IPS-NIHi7 (cell line): ENCODE measurements around the gene STRN3.
"Not testable (repeated sequence)": the region's sequence is repeated elsewhere in the genome, so short reads cannot be mapped to it uniquely, and the experiment has no call there.

ENCODE experiments used
- DNase-seq: peaks from one replicate; pipeline ENCODE4 v3.0.0; 2012; ENCODE audit warnings: mixed read lengths; ENCODE audit errors: extremely low spot score

STRN3 gene

DNA sequence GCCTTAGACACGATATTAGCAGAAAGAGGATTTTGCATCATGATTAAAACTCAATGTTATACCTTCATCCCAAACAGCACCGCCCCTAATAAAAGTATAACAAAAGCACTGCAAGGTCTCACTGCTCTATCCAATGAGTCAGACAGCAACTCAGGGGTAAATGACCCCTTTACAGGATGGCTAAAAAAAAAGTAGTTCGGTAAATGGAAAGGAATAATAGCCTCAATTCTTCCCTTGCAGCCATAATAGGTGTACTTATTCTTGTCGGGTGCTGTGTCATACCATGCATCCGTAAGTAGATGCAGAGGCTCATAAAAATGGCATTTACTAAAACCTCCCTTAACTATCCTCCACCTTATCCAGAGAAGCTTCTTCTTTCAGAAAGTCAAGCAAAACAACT, 54.6 kb downstream of the STRN3 start:
- no peak for DNase-seq

DNA sequence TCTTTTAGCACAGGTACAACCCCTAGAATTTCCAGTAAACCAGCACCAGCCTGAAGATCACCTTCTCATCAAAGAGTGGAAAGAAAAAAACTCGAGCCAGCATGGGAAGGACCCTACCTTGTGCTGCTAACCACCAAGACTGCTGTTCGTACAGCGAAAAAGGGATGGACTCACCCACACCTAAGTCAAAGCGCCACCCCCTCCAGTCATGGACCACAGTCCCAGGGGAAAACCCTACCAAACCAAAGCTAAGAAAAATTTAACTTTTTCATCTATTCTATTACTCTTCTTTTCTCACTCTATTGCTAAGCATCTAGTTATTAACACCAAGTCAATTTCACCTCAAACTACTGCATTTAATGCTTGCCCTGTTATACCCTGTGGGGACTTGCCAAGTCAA, 56.4 kb downstream of the STRN3 start:
- DNase-seq, result not testable (repeated sequence)

DNA sequence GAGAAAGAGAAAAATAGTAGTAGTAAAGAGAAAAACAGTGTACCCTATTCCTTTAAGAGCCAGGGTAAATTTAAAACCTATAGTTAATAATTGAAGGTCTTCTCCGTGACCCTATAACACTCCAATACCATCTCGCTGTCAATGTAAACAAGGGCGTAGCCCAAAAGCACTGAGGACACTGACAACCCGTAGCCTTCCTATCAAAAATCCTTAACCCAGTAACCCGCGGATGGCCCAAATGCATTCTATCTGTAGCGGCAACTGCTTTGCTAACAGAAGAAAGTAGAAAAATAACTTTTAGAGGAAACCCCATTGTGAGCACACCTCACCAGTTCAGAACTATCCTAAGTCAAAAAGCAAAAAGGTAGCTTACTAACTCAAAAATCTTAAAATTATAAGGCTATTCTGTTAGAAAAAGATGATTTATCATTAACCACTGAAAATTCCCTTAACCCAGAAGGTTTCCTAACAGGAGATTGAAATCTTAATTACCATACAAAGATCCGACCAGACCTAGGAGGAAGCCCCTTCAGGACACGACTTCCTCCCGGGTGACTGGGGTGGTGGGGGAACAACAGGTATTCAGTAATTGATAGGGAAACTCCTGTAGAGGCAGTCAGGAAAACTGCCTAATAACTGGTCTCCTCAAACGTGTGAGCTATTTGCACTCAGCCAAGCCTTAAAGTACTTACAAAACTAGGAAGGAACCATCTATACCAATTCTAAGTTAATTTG, 58.6 kb downstream of the STRN3 start:
- DNase-seq, result not testable (repeated sequence)

DNA sequence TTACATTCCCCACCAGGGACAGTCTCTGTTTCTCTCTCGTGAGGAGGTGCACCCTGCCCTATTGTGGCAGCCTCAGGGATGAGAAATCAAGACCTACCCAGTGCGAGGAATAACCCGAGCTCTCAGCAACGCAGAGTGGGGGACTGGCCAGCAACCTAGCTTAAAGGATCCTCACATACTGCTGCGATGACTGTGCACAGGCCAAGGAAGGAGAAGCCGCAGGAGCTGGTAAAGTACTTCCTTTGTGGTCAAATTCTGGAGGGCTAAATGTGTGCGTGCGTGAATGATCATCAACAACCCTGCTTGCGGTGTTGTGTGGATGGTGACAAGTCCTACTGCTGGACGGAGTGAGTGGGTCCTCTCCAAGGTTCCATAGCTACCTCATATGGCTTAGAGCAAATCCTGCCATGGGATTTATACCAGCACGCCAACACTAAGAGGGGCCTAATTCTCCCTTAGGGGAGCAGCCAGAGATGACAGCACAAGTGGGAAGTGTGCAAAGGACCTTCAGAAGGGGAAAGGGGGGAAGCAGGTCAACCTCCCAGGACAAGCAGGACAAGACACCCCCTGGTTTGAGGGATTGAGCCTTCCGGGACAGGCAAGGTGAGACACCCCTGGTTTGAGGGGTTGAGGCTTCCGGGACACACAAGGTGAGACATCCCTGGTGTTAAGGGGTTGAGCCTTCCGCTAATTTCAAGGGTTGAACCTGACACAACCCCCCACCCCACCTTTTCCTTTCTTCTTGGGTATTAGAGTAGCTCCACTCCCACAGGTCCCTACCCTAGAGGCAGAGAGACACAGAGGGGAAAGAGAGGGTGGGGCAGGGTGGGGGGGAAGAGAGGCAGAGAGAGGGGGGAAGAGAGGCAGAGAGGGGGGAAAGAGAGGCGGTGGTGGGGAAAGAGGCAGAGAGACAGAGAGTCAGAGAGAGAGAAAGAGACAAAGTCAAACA, 59.5 kb downstream of the STRN3 start:
- DNase-seq, result no peak

DNA sequence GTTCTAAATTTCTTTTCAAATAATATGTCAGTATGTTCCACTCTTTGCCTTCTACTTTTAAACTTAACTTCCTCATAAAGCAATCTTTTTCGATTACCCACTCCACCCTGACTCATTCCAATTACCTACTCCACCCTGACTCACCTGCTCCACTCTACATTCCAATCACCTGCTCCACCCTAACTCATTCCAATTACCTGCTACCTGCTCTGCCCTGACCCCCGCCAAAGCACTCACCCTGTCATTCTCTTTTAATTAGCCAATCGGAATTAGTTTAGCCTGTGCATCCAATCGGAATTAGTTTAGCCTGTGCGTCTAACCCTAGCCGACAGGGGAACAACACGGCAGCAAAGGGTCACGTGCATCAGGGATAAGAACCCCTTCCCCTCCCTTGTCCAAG, 60.3 kb downstream of the STRN3 start:
- not testable (repeated sequence) for DNase-seq

DNA sequence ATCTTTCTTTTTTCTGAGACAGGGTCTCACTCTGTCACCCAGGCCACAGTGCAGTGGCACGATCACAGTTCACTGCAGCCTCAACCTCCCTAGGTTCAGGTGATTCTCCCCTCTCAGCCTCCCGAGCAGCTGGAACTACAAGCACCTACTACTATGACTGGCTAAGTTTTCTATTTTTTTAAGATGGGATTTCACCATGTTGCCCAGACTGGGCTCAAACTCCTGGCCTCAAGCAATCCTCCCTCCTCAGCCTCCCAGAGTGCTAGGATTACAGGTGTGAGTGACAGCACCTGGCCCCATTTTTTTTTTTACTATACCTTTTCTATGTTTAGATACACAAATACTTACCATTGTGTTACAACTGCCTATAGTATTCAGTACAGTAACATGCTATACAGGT, 63.6 kb downstream of the STRN3 start:
- DNase-seq, result not testable (repeated sequence)

DNA sequence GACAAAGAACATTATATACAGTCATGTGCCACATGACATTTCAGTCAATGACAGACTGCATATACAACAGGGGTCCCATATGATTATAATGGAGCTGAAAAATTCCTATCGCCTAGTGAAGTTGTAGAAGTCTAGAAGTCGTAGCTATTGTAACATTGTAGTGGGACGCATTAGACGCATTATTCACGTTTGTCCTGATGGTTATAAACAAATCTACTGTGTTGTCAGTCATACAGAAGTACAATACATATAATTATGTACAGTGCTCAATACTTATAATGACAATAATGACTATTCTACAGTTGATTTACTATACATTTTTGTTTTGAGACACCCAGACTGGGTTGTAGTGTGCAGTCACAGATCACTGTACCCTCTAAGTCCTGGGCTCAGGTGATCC, 64.8 kb downstream of the STRN3 start:
- DNase-seq, result no peak

DNA sequence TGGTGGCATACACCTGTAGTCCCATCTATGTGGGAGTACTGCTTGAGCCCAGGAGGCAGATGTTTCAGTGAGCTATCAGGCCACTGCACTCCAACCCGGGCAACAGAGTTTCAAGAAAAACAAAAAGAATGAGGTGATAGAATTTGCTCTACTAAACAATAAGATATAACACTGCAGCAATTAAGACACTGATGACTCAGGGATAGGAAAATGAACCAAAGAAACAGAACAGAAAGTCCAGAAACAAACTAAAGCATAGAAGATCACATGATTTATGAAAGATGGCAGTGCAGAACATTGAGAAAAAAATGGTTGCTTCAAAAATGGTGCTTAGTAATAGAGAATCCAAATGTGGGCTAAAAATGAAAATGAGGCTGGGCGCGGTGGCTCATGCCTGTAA, 66.0 kb downstream of the STRN3 start:
- DNase-seq, result no peak

DNA sequence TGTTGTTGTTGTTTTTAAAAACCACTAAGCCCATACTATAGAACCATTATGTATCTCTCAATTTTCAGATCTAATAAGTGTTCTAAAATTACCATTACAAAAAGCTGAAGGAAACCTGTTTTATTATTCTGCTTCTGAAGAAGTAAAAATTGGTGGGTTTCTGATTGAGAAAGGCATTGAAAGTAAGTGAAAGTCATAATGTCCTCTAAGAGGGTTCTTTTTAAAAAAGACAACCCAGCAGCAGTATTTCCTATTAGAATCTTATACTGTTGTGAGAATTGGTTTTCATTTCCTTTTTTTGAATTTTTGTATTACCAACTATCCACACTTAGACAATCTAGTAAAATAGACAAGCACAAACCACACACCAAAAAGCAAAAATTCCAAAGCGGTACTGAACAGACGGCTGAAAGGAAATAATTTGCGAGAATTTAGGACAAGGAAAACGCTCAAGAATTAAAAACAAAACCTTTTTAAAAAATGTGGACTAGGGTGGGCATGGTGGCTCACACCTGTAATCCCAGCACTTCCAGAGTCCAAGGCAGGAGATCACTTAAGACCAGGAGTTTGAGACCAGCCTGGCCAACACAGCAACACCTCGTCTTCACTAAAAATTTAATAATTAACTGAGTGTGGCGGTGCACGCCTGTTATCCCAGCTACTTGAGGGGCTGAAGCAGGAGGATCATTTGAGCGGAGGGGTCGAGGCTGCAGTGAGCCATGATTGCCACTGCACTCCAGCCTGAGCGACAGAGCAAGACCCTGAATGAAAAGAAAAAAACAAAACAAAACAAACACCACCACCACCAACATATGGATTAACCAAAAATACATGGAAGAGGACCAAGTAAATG, 67.4 kb downstream of the STRN3 start:
- DNase-seq, result no peak

DNA sequence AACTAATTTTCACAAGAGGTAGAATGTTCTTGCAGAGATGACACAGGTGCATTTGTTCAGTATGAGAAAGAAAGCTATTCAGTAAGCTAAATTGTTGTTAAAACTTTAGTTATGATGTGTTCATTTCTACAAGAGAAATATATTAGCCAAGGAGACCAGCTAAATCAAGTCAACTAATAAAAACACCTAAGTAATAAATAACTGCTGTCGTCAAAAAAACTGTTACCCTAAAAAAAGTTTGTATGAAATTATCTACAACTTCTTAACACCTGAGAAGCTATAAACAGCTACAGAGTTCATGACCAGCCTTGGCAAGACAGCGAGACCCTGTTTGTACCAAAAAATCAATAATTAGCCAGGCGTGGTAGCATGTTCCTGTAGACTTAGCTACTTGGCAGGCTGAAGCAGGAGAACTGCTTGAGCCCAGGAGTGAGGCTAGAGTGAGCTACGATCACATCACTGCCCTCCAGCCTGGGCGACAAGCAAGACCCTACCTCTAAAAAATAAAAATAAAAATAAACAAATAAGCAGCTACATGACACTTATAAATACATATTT, 68.3 kb downstream of the STRN3 start:
- DNase-seq, result no peak

DNA sequence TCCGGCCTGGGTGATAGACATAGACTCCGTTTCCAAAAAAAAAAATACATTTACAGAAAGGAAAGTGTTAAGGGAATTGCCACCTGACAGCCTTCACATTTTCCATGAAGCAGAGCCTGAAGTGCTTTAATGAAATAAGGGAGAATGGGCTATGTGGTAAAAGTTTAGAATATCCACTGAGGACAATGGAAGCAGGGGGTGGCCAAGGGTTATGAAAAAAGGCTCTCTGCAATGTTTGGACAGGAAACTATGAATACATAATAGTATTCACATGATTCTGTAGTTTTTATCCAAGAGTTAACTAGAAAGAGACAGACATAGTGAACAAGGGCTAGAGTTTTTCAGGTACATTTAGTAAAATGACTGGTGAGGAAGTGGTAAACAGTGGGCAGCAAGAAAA, 76.5 kb downstream of the STRN3 start:
- no peak for DNase-seq

DNA sequence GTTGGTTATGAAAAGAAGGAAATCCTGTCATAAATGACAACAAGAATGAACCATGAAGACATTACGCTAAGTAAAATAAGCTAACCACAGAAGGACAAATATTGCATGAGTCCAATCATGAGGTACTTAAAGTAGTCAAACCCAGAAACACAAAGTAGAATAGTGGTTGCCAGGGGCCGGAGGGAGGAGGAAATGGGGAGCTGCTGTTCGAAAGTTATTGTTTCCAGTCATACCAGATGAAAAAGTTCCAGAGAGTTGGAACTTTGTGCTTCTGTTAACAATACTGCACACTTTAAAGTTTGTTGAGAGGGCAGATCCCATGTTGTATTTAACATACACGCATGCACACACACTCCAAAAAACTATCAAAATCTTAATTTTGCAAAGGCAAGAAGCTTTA, 82.5 kb downstream of the STRN3 start:
- no peak for DNase-seq

DNA sequence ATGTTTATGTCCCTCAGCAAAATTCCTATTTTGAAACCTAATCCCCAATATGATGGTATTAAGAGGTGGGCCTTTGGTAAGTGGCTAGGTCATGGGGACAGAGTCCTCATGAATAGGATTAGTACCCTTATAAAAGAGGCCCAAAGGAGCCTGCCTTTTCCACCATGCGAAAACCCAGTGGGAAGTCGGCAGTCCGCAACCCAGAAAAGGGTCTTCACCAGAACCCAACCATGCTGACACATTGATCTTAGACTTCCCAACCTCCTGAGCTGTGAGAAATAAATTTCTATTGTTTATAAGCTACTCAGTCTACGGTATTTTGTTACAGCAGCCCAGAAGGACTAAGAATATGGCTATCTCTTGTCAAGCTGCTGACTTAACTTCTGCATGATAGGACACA, 85.3 kb downstream of the STRN3 start:
- DNase-seq, result no peak

DNA sequence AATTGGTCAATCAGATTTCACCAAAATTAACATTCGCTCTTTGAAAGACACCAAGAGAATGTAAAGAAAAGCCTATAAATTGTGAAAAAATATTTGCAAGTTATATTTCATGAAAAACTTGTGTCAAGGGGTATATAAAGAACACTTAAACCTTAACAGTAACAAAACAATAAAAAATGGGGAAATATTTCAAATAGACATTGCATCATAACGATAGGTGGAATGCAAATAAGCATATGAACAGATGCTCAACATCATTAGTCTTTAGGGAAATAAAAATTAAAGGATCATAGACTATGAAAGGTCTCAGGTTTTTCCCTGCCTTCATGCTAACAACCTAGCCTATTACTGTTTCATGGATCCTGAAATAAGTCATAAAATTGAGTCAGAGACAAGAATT, 87.6 kb downstream of the STRN3 start:
- no peak for DNase-seq

DNA sequence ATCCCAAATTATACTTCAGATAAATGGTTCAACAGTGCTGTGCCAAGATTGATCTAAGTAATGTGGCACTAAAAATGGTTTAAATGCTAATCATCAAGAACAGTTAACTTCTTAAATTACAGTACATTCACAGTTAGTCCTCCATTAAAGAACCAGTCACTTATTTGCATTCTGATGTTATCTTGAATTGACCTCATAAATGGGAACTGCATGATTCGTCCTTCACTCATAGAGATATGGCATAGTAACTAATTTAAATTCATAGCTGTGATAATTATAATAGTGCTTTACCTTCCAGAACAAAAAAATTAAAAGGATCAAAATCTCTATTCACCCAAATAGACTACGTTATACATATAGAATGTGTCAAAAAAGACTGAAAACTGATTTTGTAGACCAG, 90.7 kb downstream of the STRN3 start:
- no peak for DNase-seq

DNA sequence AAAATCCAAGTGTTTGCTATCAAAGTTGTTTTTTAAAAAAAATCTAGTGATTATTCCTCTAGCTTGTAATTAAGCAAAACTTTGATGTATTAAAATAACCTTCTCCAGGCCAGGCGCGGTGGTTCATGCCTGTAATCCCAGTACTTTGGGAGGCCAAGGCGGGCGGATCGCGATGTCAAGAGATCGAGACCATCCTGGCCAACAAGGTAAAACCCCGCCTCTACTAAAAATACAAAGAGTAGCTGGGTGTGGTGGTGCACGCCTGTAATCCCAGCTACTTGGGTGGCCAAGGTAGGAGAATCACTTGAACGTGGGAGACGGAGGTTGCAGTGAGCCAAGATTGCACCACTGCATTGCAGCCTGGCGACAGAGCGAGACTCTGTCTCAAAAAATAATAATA, 92.2 kb downstream of the STRN3 start:
- not testable (repeated sequence) for DNase-seq

DNA sequence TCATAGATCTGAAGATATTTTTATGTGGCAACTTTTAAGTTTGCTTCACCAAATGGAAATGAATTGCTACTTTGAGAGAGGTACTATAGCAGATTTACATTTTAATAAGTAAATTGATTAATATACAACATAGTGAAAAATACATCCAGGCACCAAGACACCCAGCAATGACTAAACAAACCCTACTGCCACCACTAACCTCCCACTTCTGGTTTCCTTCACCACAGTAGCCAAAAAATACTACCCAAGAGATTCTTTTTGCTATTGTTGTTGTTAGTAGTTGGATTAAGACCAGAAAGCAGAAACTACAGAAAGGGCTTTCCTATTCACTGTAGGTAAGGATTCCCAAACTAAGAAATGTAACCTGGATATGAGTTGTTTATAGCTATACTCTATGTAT, 97.7 kb downstream of the STRN3 start:
- DNase-seq, result no peak

DNA sequence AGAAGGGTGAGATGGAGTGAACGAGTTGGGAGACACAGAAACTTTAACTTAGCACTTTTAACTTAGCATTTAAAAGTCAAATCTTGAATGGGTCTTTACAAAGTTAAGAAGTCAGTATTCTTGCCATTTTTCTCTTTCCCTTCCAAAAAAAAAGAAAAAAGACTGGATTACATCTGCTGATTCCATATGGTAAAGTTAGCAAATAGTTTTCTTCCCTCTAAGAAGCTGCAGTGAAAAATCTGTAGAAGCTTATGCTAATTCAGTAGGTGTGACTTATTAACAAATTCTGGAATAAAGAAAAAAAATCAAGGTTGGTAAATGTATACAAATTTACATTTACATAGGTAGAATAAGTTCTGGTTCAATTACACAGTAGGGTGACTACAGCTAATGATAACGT, 100.9 kb downstream of the STRN3 start:
- no peak for DNase-seq

DNA sequence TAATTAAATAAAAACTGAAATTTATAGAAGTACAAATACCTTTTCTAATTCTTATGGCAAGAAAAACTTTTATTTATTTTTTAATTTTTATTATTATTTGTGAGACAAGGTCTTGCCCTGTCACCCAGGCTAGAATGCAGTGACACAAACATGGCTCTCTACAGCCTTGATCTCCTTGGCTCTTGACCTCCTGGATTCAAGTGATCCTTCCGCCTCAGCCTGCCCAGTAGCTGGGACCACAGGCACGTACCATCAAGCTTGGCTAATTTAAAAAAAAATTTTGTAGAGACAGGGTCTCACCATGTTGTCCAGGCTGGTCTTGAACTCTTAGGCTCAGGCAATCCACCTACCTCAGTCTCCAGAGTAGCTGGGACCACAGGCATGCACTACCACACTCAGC, 104.4 kb downstream of the STRN3 start:
- DNase-seq, result no peak

DNA sequence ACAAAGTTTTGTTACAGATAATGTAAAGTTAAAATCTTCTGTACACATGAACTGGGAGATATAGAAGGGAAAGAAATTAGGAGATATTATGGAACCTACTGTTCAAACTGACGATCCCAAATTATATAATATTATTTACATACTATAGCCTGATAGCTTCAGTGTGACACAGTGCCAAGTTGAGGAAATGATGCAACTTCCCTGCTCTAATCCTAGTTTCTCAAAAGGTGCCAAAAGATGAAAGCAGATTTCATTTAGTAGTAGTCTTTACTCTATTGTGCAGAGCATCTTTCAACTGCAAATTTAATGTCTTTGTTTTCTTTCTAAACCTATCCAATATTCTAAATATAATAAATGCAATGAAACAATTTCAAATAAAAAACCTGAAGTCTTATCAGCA, 104.9 kb downstream of the STRN3 start:
- no peak for DNase-seq

DNA sequence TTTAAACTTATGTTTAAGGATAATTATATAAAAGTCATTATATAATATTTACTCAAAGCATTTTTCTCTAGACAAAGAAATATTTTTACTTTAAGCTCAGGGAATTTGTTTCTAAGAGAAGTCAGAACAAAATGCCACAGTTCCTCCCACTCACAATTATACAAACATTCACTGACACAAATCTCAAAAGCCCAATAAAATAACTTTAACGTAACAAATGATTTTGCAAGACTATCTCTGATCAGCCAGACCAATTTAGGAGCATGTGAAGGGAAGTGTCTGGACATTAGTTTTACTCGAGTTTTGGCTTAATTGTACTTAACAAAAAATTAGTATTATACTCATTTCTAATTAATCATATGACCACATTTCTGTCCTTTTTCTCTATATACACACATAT, 110.6 kb downstream of the STRN3 start:
- DNase-seq, result no peak

DNA sequence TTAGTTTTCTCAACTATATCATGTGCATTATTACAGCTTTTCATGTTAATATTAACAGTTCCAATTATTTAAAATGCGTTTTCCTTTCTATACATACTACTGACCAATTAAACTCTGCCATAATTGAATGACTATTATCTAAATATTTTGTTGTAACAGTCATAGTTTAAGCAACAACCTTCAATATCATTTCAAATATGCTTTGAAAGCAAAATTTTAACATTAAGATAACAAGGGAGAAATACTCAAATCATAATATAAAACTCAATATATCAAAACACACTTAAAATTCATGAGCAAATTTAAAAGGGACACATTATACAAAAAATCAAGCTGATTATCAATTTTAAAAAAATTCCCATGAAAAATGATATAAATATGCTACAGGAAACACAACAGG, 111.4 kb downstream of the STRN3 start:
- DNase-seq, result no peak
